Thyroid gland (tissue), 4 donors: Measurements from ENCODE around the gene WASF2.

Source experiments
- CTCF ChIP-seq, 6 experiments: fragments of 200-600 bp in 3 of 6; fragments of 450-650 bp in 3 of 6; sonication (generic) in 3 of 6; IDR thresholded peaks; one replicate each; pipeline ENCODE4 v1.5.1; 2016 to 2019; ENCODE audit warnings: antibody characterized with exemption in 6 of 6, mild to moderate bottlenecking in 2 of 6, inconsistent platforms in 1 of 6, moderate library complexity in 1 of 6
- POLR2A ChIP-seq, 2 donors: fragments of 450-650 bp; IDR thresholded peaks; one replicate each; pipeline ENCODE4 v1.6.1; 2017; ENCODE audit warnings: antibody characterized with exemption in 2 of 2, mild to moderate bottlenecking in 2 of 2, moderate library complexity in 1 of 2

GRCh38 chr1:27471477-27471876, 18.5 kb downstream of the WASF2 start:
- TF ChIP-seq CTCF (IDR thresholded peaks at IDR 0.05): no peak
- TF ChIP-seq POLR2A (IDR thresholded peaks at IDR 0.05): no peak
